SK-N-SH (cell line): ENCODE results near the gene RASGRP4. TPM values are rescaled to one million over a fixed set of nuclear protein-coding genes. Genes with fewer than 3 reads are reported as not detected.

Source experiments
- CTCF ChIA-PET: fragments of 300-600, 350-600 bp; formaldehyde crosslinking; extraction: SDS; loops from one replicate; lab custom pipeline; 2021; lab: Yijun Ruan, JAX
- POLR2A ChIA-PET: fragments of 350-600 bp; sonication (Branson Sonifier 250); formaldehyde crosslinking; extraction: SDS; loops from one replicate; lab custom pipeline; 2020; ENCODE audit warnings: antibody characterized with exemption, inconsistent platforms; lab: Yijun Ruan, JAX
- DNase-seq: peaks from one replicate; pipeline ENCODE4 v3.0.0; 2012
- H2AFZ ChIP-seq: fragments of 200-600 bp; sonication (generic); 2 replicates; pipeline ENCODE4 v1.8.1; 2016; ENCODE audit warnings: antibody characterized with exemption, mild to moderate bottlenecking, low read depth
- H3F3A ChIP-seq: fragments of 200-600 bp; sonication (generic); replicated peaks from 2 replicates; pipeline ENCODE3; 2016; ENCODE audit warnings: antibody characterized with exemption, mild to moderate bottlenecking; ENCODE audit not compliant: insufficient read depth
- H3K27ac ChIP-seq, 2 experiments: fragments of 200-500 bp in 1 of 2; fragments of 200-600 bp in 1 of 2; sonication (Bioruptor generic) in 1 of 2; sonication (generic), shearing (Covaris generic) in 1 of 2; 2 replicates each; pipeline versions ENCODE4 v1.5.1 to v1.6.1; 2014 to 2016; ENCODE audit warnings: low read depth in 2 of 2, inconsistent platforms in 1 of 2, low read length in 1 of 2, mild to moderate bottlenecking in 1 of 2, mixed read lengths in 1 of 2
- H3K27me3 ChIP-seq: fragments of 200-600 bp; sonication (generic), shearing (Covaris generic); 2 replicates; pipeline ENCODE4 v1.6.1; 2016; ENCODE audit warnings: mixed run types; ENCODE audit not compliant: insufficient read depth
- H3K36me3 ChIP-seq, 2 experiments: fragments of 200-500 bp in 1 of 2; fragments of 200-600 bp in 1 of 2; sonication (Bioruptor generic) in 1 of 2; sonication (generic) in 1 of 2; replicated peaks in 1 of 2; 2 replicates each; pipeline versions ENCODE3 to v1.5.1; 2014 to 2016; ENCODE audit warnings: low read length in 1 of 2, mild to moderate bottlenecking in 1 of 2; ENCODE audit not compliant: insufficient read depth in 2 of 2, control insufficient read depth in 1 of 2
- H3K4me1 ChIP-seq, 2 experiments: fragments of 200-500 bp in 1 of 2; fragments of 200-600 bp in 1 of 2; sonication (Bioruptor generic) in 1 of 2; sonication (generic), shearing (Covaris generic) in 1 of 2; 2 replicates each; pipeline versions ENCODE4 v1.5.1 to v1.6.1; 2014 to 2016; ENCODE audit warnings: low read depth in 1 of 2, low read length in 1 of 2, mixed run types in 1 of 2; ENCODE audit not compliant: insufficient read depth in 2 of 2, control insufficient read depth in 1 of 2
- H3K4me2 ChIP-seq: fragments of 200-600 bp; sonication (generic), shearing (Covaris generic); 2 replicates; pipeline ENCODE4 v1.6.1; 2017; ENCODE audit warnings: mixed run types
- H3K4me3 ChIP-seq, 2 experiments: fragments of 200-500 bp in 1 of 2; fragments of 200-600 bp in 1 of 2; sonication (Bioruptor generic) in 1 of 2; sonication (generic), shearing (Covaris generic) in 1 of 2; 2 replicates each; pipeline versions ENCODE4 v1.5.1 to v1.8.1; 2014 to 2016; ENCODE audit warnings: low read depth in 2 of 2, inconsistent platforms in 1 of 2, low read length in 1 of 2, mild to moderate bottlenecking in 1 of 2, mixed read lengths in 1 of 2, moderate library complexity in 1 of 2
- H3K79me2 ChIP-seq: fragments of 200-600 bp; sonication (generic); 2 replicates; pipeline ENCODE4 v1.8.1; 2017; ENCODE audit warnings: mild to moderate bottlenecking; ENCODE audit not compliant: insufficient read depth
- H3K9ac ChIP-seq: fragments of 200-600 bp; sonication (generic); 2 replicates; pipeline ENCODE4 v1.6.1; 2017; ENCODE audit warnings: mixed run types
- H3K9me2 ChIP-seq: fragments of 200-600 bp; sonication (generic); 2 replicates; pipeline ENCODE4 v1.6.1; 2017; ENCODE audit warnings: mixed run types
- H3K9me3 ChIP-seq: fragments of 200-600 bp; sonication (generic); 2 replicates; pipeline ENCODE4 v1.6.1; 2017; ENCODE audit warnings: mixed run types, mild to moderate bottlenecking, moderate library complexity
- H4K20me1 ChIP-seq: fragments of 200-600 bp; sonication (generic); 2 replicates; pipeline ENCODE4 v1.6.1; 2017; ENCODE audit warnings: mild to moderate bottlenecking, mixed run types; ENCODE audit not compliant: insufficient read depth
- ELF1 ChIP-seq: IDR thresholded peaks from 2 replicates; pipeline ENCODE4 v1.4.0; 2012
- EZH2phosphoT487 ChIP-seq: fragments of 200-600 bp; sonication (generic); IDR thresholded peaks from 2 replicates; pipeline ENCODE4 v1.6.1; 2017; ENCODE audit warnings: low read depth, mixed run types, mild to moderate bottlenecking, antibody characterized with exemption, moderate library complexity, borderline replicate concordance
- FOSL2 ChIP-seq: IDR thresholded peaks from 2 replicates; pipeline ENCODE4 v1.4.0; 2012; ENCODE audit warnings: low read depth, mild to moderate bottlenecking, moderate library complexity, borderline replicate concordance
- GATA2 ChIP-seq: sonication (generic); formaldehyde crosslinking; IDR thresholded peaks from 2 replicates; pipeline ENCODE4 v1.5.0; 2020; ENCODE audit warnings: mild to moderate bottlenecking, missing genetic modification reagents
- JUND ChIP-seq: IDR thresholded peaks from 2 replicates; pipeline ENCODE4 v1.4.0; 2012
- MEF2A ChIP-seq: IDR thresholded peaks from 2 replicates; pipeline ENCODE4 v1.4.0; 2012; ENCODE audit warnings: low read depth, borderline replicate concordance
- POLR2AphosphoS5 ChIP-seq: IDR thresholded peaks from 2 replicates; pipeline ENCODE4 v1.6.1; 2012; ENCODE audit warnings: low read depth, low read length
- RFX5 ChIP-seq: IDR thresholded peaks from 2 replicates; pipeline ENCODE4 v1.6.1; 2012; ENCODE audit warnings: mild to moderate bottlenecking, improper control_type of control experiment, low read length
- SIN3A ChIP-seq: IDR thresholded peaks from 2 replicates; pipeline ENCODE4 v1.6.1; 2012; ENCODE audit warnings: low read depth, mild to moderate bottlenecking, low read length, moderate library complexity, borderline replicate concordance
- SMC3 ChIP-seq: IDR thresholded peaks from 2 replicates; pipeline ENCODE4 v1.6.1; 2012; ENCODE audit warnings: low read depth, low read length, improper control_type of control experiment
- TCF12 ChIP-seq: IDR thresholded peaks from 2 replicates; pipeline ENCODE4 v1.4.0; 2012
- TEAD4 ChIP-seq: IDR thresholded peaks from 2 replicates; pipeline ENCODE4 v1.4.0; 2012; ENCODE audit warnings: mild to moderate bottlenecking, borderline replicate concordance; ENCODE audit not compliant: insufficient read depth
- WGBS: methylation state at CpG from one replicate; pipeline ENCODE4 v1.1.6; 2017; ENCODE audit warnings: low lambda C conversion rate; 5-methylcytosine and 5-hydroxymethylcytosine counted together
- polyA plus RNA-seq, 3 experiments: library from polyadenylated mRNA; depleted of rRNA; stranded (reverse); fragments of >200 nt; gene quantifications; 2 replicates each; pipeline ENCODE4 v1.2.3, GENCODE V29; 2012
- TF ChIP-seq, protein P1 (sequence below): IDR thresholded peaks from 2 replicates; pipeline ENCODE4 v1.4.0; 2012; ENCODE audit warnings: low read depth, borderline replicate concordance
- TF ChIP-seq, protein P2 (sequence below): fragments of 150-350 bp; IDR thresholded peaks from 2 replicates; pipeline ENCODE4 v1.6.1; 2017; ENCODE audit warnings: antibody characterized with exemption, low read length, low read depth, borderline replicate concordance
- TF ChIP-seq, protein P3 (sequence below): fragments of 150-350 bp; IDR thresholded peaks from 2 replicates; pipeline ENCODE4 v1.6.1; 2016; ENCODE audit warnings: mild to moderate bottlenecking, low read depth, low read length
- TF ChIP-seq, protein P4 (sequence below): fragments of 200-600 bp; sonication (generic); IDR thresholded peaks from 2 replicates; pipeline ENCODE4 v1.6.1; 2017; ENCODE audit warnings: antibody characterized with exemption, mild to moderate bottlenecking, moderate library complexity
- TF ChIP-seq, protein P5 (sequence below): IDR thresholded peaks from 2 replicates; pipeline ENCODE4 v1.4.0; 2012; ENCODE audit warnings: low read depth, borderline replicate concordance

RASGRP4 gene
- polyA plus RNA-seq, 1 of the 3 experiments (the other 2 are of a cell fraction) = not detected

DNA sequence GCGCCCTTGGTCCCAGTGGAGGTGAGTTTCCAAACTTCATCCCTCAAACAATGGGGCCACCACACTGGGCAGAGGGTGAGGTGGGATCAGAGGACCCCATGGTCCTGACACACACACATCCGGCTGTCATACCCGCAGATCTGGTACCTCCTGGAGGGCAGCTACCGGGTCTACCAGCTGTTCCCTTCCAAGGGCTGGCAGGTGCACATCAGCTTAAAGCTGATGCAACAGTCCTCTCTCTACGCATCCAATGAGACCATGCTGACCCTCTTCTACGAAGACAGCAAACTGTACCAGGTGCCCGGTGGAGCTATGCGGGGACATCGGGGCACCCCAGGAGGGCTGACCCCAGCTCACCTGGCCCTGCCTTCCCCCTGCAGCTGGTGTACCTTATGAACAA is 65.7 kb downstream of the RASGRP4 start (continued):
- TF ChIP-seq, protein P1, sequence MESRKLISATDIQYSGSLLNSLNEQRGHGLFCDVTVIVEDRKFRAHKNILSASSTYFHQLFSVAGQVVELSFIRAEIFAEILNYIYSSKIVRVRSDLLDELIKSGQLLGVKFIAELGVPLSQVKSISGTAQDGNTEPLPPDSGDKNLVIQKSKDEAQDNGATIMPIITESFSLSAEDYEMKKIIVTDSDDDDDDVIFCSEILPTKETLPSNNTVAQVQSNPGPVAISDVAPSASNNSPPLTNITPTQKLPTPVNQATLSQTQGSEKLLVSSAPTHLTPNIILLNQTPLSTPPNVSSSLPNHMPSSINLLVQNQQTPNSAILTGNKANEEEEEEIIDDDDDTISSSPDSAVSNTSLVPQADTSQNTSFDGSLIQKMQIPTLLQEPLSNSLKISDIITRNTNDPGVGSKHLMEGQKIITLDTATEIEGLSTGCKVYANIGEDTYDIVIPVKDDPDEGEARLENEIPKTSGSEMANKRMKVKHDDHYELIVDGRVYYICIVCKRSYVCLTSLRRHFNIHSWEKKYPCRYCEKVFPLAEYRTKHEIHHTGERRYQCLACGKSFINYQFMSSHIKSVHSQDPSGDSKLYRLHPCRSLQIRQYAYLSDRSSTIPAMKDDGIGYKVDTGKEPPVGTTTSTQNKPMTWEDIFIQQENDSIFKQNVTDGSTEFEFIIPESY = no peak

DNA sequence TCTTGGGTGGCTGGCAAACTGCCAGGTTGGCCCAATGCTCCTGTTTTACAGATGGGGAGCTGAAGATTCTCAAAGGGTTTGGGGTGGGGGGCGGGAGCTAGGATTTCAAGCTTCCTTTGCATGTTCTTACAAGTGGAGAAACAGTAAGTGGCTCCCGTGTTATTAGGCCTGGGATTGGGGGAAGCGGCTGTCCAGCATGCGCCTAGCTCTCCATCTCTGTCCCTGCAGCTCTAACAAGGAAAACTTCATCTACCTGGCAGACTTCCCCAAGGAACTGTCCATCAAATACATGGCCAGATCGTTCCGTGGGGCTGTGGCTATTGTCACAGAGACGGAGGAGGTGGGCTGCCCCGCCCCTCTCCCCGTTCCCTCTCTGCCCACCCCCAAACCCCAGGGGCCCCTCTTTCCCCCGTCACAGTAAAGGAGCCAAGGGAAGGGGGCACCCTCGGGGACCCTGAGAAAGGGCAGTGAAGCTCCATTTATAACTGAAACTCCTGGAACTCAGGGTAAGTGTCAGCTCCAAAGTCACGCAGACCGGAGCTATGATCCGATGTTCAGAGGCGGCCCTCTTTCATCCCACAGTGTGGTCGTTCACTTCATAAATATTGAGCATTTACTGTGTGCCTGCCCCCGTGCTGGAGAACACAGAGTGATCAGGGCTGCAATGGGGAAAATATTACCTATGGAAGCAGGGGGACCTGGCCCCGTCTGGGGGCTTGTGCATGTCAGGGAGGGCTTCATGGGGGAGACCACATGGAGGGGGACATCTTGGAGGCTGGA is 66.6 kb downstream of the RASGRP4 start:
- Histone ChIP-seq H3K4me3 (no peak overlapping the region), H3K27ac (no peak overlapping the region), H3K9me3 (no peaks in the 10 kb centered on the region), H3K9ac (no peak overlapping the region), H3K4me1 (peaks cover 0 to 10% of the 10 kb centered on the region in 2 experiments; a peak in 1 of 4 replicates), H3K9me2 (no peaks in the 10 kb centered on the region), H3K4me2 (no peak overlapping the region), H3K27me3 (peaks cover 41% of the 10 kb centered on the region), H2AFZ (no peak overlapping the region), H3K79me2 (no peaks in the 10 kb centered on the region), H3F3A (peaks cover 6% of the 10 kb centered on the region), H3K36me3 (no peaks in the 10 kb centered on the region), H4K20me1 (no peaks in the 10 kb centered on the region)
- TF ChIP-seq FOSL2 (no peak), MEF2A (no peak), TEAD4 (no peak), GATA2 (CRISPR knock-in tag) (no peak), TCF12 (no peak), SMC3 (no peak), JUND (no peak), EZH2phosphoT487 (no peak), RFX5 (no peak), SIN3A (no peak), POLR2AphosphoS5 (no peak), ELF1 (no peak)
- TF ChIP-seq, protein P2, sequence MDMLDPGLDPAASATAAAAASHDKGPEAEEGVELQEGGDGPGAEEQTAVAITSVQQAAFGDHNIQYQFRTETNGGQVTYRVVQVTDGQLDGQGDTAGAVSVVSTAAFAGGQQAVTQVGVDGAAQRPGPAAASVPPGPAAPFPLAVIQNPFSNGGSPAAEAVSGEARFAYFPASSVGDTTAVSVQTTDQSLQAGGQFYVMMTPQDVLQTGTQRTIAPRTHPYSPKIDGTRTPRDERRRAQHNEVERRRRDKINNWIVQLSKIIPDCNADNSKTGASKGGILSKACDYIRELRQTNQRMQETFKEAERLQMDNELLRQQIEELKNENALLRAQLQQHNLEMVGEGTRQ = no peak
- TF ChIP-seq, protein P3, sequence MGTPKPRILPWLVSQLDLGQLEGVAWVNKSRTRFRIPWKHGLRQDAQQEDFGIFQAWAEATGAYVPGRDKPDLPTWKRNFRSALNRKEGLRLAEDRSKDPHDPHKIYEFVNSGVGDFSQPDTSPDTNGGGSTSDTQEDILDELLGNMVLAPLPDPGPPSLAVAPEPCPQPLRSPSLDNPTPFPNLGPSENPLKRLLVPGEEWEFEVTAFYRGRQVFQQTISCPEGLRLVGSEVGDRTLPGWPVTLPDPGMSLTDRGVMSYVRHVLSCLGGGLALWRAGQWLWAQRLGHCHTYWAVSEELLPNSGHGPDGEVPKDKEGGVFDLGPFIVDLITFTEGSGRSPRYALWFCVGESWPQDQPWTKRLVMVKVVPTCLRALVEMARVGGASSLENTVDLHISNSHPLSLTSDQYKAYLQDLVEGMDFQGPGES = no peak
- TF ChIP-seq, protein P4, sequence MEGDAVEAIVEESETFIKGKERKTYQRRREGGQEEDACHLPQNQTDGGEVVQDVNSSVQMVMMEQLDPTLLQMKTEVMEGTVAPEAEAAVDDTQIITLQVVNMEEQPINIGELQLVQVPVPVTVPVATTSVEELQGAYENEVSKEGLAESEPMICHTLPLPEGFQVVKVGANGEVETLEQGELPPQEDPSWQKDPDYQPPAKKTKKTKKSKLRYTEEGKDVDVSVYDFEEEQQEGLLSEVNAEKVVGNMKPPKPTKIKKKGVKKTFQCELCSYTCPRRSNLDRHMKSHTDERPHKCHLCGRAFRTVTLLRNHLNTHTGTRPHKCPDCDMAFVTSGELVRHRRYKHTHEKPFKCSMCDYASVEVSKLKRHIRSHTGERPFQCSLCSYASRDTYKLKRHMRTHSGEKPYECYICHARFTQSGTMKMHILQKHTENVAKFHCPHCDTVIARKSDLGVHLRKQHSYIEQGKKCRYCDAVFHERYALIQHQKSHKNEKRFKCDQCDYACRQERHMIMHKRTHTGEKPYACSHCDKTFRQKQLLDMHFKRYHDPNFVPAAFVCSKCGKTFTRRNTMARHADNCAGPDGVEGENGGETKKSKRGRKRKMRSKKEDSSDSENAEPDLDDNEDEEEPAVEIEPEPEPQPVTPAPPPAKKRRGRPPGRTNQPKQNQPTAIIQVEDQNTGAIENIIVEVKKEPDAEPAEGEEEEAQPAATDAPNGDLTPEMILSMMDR = no peak
- TF ChIP-seq, protein P5, sequence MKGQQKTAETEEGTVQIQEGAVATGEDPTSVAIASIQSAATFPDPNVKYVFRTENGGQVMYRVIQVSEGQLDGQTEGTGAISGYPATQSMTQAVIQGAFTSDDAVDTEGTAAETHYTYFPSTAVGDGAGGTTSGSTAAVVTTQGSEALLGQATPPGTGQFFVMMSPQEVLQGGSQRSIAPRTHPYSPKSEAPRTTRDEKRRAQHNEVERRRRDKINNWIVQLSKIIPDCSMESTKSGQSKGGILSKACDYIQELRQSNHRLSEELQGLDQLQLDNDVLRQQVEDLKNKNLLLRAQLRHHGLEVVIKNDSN = no peak
- ChIA-PET POLR2A (interaction anchor here (2.1 kb wide), 1 partner anchor 29 kb away, joined by 7 read pairs; the partner anchor contains the start of genes GGN and SPRED3), CTCF (interaction anchor here (0.9 to 2.4 kb wide), 3 partner anchors 23 to 457 kb away, joined by 4 to 6 read pairs (median 4); partner anchors contain the start of gene CATSPERG)
- DNase-seq = no peak
- WGBS = 18% methylated on average over 14 of the region's 18 CpGs
